H9 (cell line): ENCODE results near the gene TBC1D24. TPM values are rescaled to one million over a fixed set of nuclear protein-coding genes. Genes with fewer than 3 reads are reported as not detected.

ENCODE experiments used
- DNase-seq: peaks from one replicate; pipeline ENCODE4 v3.0.0-alpha.2; 2017
- H2AFZ ChIP-seq: one replicate; pipeline ENCODE4 v1.6.1; 2013; ENCODE audit warnings: mild to moderate bottlenecking, low read length, control low read depth, moderate library complexity
- H2AK5ac ChIP-seq: 2 replicates; pipeline ENCODE4 v1.6.1; 2013; ENCODE audit warnings: low read length, control low read depth, mixed read lengths; ENCODE audit not compliant: insufficient read length
- H2BK120ac ChIP-seq: one replicate; pipeline ENCODE4 v1.6.1; 2013; ENCODE audit warnings: low read depth, mild to moderate bottlenecking, low read length, control low read depth, inconsistent platforms; ENCODE audit not compliant: poor library complexity, severe bottlenecking
- H2BK12ac ChIP-seq: 2 replicates; pipeline ENCODE4 v1.6.1; 2013; ENCODE audit warnings: low read length, control low read depth, mixed read lengths, low read depth; ENCODE audit not compliant: insufficient read length
- H2BK15ac ChIP-seq: 2 replicates; pipeline ENCODE4 v1.6.1; 2013; ENCODE audit warnings: low read depth, low read length, control low read depth
- H2BK20ac ChIP-seq: one replicate; pipeline ENCODE4 v1.6.1; 2013; ENCODE audit warnings: low read depth, mild to moderate bottlenecking, low read length, control low read depth, inconsistent platforms; ENCODE audit not compliant: poor library complexity, severe bottlenecking
- H2BK5ac ChIP-seq: 2 replicates; pipeline ENCODE4 v1.6.1; 2013; ENCODE audit warnings: low read length, control low read depth, mixed read lengths; ENCODE audit not compliant: insufficient read length
- H3K14ac ChIP-seq: 2 replicates; pipeline ENCODE4 v1.6.1; 2013; ENCODE audit warnings: low read length, control low read depth; ENCODE audit not compliant: insufficient read depth
- H3K18ac ChIP-seq: 2 replicates; pipeline ENCODE4 v1.6.1; 2013; ENCODE audit warnings: low read depth, mild to moderate bottlenecking, mixed read lengths, low read length, control low read depth; ENCODE audit not compliant: insufficient read length
- H3K23ac ChIP-seq: 2 replicates; pipeline ENCODE4 v1.6.1; 2013; ENCODE audit warnings: low read length, control low read depth, mixed read lengths, low read depth; ENCODE audit not compliant: insufficient read length
- H3K23me2 ChIP-seq: 2 replicates; pipeline ENCODE4 v1.6.1; 2013; ENCODE audit warnings: low read depth, mild to moderate bottlenecking, mixed read lengths, low read length, control low read depth; ENCODE audit not compliant: insufficient read length, poor library complexity, severe bottlenecking
- H3K27ac ChIP-seq: 2 replicates; pipeline ENCODE4 v1.5.1; 2013; ENCODE audit warnings: low read length, control low read depth, mixed read lengths, low read depth; ENCODE audit not compliant: insufficient read length
- H3K27me3 ChIP-seq: 2 replicates; pipeline ENCODE4 v1.6.1; 2013; ENCODE audit warnings: low read length, control low read depth, inconsistent platforms; ENCODE audit not compliant: insufficient read depth
- H3K4ac ChIP-seq: 2 replicates; pipeline ENCODE4 v1.6.1; 2013; ENCODE audit warnings: low read depth, mild to moderate bottlenecking, control low read depth, inconsistent platforms, low read length, moderate library complexity
- H3K4me1 ChIP-seq: 2 replicates; pipeline ENCODE4 v1.6.1; 2013; ENCODE audit warnings: low read length, control low read depth, inconsistent platforms; ENCODE audit not compliant: insufficient read depth
- H3K4me2 ChIP-seq: 2 replicates; pipeline ENCODE4 v1.6.1; 2013; ENCODE audit warnings: low read length, control low read depth, mixed read lengths; ENCODE audit not compliant: insufficient read length, insufficient read depth
- H3K56ac ChIP-seq: 2 replicates; pipeline ENCODE4 v1.6.1; 2013; ENCODE audit warnings: low read depth, mild to moderate bottlenecking, mixed read lengths, low read length, control low read depth; ENCODE audit not compliant: insufficient read length
- H3K79me1 ChIP-seq: 2 replicates; pipeline ENCODE4 v1.6.1; 2013; ENCODE audit warnings: low read depth, mild to moderate bottlenecking, moderate library complexity, low read length, control low read depth, inconsistent platforms; ENCODE audit not compliant: insufficient read depth, poor library complexity, severe bottlenecking
- H3K79me2 ChIP-seq: 2 replicates; pipeline ENCODE4 v1.6.1; 2013; ENCODE audit warnings: low read length, control low read depth, inconsistent platforms; ENCODE audit not compliant: insufficient read depth
- H3K9ac ChIP-seq: 2 replicates; pipeline ENCODE4 v1.6.1; 2013; ENCODE audit warnings: low read length, control low read depth, mixed read lengths; ENCODE audit not compliant: insufficient read length; ENCODE audit errors: extremely low read depth
- H3K9me3 ChIP-seq: one replicate; pipeline ENCODE4 v1.6.1; 2013; ENCODE audit warnings: low read depth, low read length, inconsistent platforms; ENCODE audit not compliant: control insufficient read depth
- H3T11ph ChIP-seq: one replicate; pipeline ENCODE4 v1.6.1; 2013; ENCODE audit warnings: mild to moderate bottlenecking, low read length, control low read depth, inconsistent platforms
- H4K20me1 ChIP-seq: one replicate; pipeline ENCODE4 v1.6.1; 2013; ENCODE audit not compliant: control insufficient read depth, insufficient read length, insufficient read depth
- H4K5ac ChIP-seq: 2 replicates; pipeline ENCODE4 v1.6.1; 2013; ENCODE audit warnings: low read depth, mild to moderate bottlenecking, mixed read lengths, low read length, control low read depth; ENCODE audit not compliant: insufficient read length
- H4K8ac ChIP-seq: replicated peaks from 2 replicates; pipeline ENCODE4 v1.6.1; 2013; ENCODE audit warnings: low read length, control low read depth, mixed read lengths, low read depth; ENCODE audit not compliant: insufficient read length
- H4K91ac ChIP-seq: 2 replicates; pipeline ENCODE4 v1.6.1; 2013; ENCODE audit warnings: low read depth, mild to moderate bottlenecking, moderate library complexity, mixed read lengths, low read length, control low read depth; ENCODE audit not compliant: insufficient read length
- H3K27ac Mint-ChIP-seq, 3 experiments: 2 replicates in 2 of 3; 3 replicates in 1 of 3; pipeline ENCODE4 v1.8.0; 2020 to 2021; ENCODE audit warnings: mixed read lengths in 3 of 3, mild to moderate bottlenecking in 1 of 3, moderate library complexity in 1 of 3
- H3K27me3 Mint-ChIP-seq: 2 replicates; pipeline ENCODE4 v1.8.0; 2021; ENCODE audit warnings: low read depth, mild to moderate bottlenecking, moderate library complexity, mixed read lengths
- H3K36me3 Mint-ChIP-seq, 3 experiments: 2 replicates in 2 of 3; 3 replicates in 1 of 3; pipeline ENCODE4 v1.8.0; 2020 to 2021; ENCODE audit warnings: low read depth in 3 of 3, mixed read lengths in 3 of 3; ENCODE audit not compliant: insufficient read depth in 1 of 3
- H3K4me1 Mint-ChIP-seq, 2 experiments: 2 replicates each; pipeline ENCODE4 v1.8.0; 2020; ENCODE audit warnings: mixed read lengths in 2 of 2
- H3K4me3 Mint-ChIP-seq, 2 experiments: 2 replicates in 1 of 2; 3 replicates in 1 of 2; pipeline ENCODE4 v1.8.0; 2020 to 2021; ENCODE audit warnings: mild to moderate bottlenecking in 2 of 2, mixed read lengths in 2 of 2, moderate library complexity in 1 of 2
- H3K9me3 Mint-ChIP-seq, 2 experiments: 2 replicates in 1 of 2; 3 replicates in 1 of 2; pipeline ENCODE4 v1.8.0; 2020; ENCODE audit warnings: mild to moderate bottlenecking in 2 of 2, mixed read lengths in 2 of 2, moderate library complexity in 1 of 2
- WGBS: extraction: QIAGEN DNeasy Blood & Tissue Kit; methylation state at CpG from one replicate; pipeline ENCODE4 v1.1.7; 2013; ENCODE audit warnings: missing lambda C conversion rate, low lambda C conversion rate, mixed read lengths; ENCODE audit not compliant: insufficient read length; ENCODE audit errors: extremely low coverage; 5-methylcytosine and 5-hydroxymethylcytosine counted together
- total RNA-seq: library from RNA; stranded (reverse); gene quantifications from 2 replicates; pipeline ENCODE4 v1.2.1, GENCODE V29; 2021
- TF ChIP-seq, protein P1 (sequence below): fragments of 200-600 bp; sonication (generic); conservative IDR thresholded peaks from 3 replicates; pipeline ENCODE4 v1.8.0; 2021; ENCODE audit warnings: antibody characterized with exemption, mild to moderate bottlenecking

TBC1D24 gene
- total RNA-seq, 1 experiment from 2014 or later = 19.0 TPM

GRCh38 chr16:2523801-2524231 lies 48.9 kb downstream of the TBC1D24 start:
- Histone ChIP-seq H3K56ac (no peak overlapping the region), H3K9me3 (no peaks in the 10 kb centered on the region), H4K20me1 (no peaks in the 10 kb centered on the region), H3K79me1 (peaks cover 2% of the 10 kb centered on the region), H2BK5ac (no peak overlapping the region), H2AK5ac (no peak overlapping the region), H3K14ac (no peak overlapping the region), H4K8ac (no peak overlapping the region), H3K4ac (no peak overlapping the region), H3K27me3 (no peaks in the 10 kb centered on the region), H2BK15ac (no peak overlapping the region), H2BK120ac (no peak overlapping the region), H4K91ac (no peak overlapping the region), H2BK12ac (no peak overlapping the region), H3K23me2 (peaks cover 4% of the 10 kb centered on the region), H3K79me2 (no peaks in the 10 kb centered on the region), H3K9ac (no peak overlapping the region), H2AFZ (no peak overlapping the region), H3K23ac (no peak overlapping the region), H3K18ac (no peak overlapping the region), H3T11ph (no peak overlapping the region), H3K4me2 (no peak overlapping the region), H3K27ac (no peak overlapping the region), H2BK20ac (no peak overlapping the region), H3K4me1 (no peaks in the 10 kb centered on the region), H4K5ac (no peak overlapping the region)
- H3K4me1 Mint-ChIP-seq = peaks cover 8 to 16% of the 10 kb centered on the region in 2 experiments
- H3K9me3 Mint-ChIP-seq = no peaks in the 10 kb centered on the region
- H3K27ac Mint-ChIP-seq = peak overlapping the region in 2 of 3 experiments; percentile 38 to 97; a peak in 1 of 7 replicates
- WGBS = no CpG with 5 or more reads among the region's 6 CpGs
- TF ChIP-seq, protein P1, sequence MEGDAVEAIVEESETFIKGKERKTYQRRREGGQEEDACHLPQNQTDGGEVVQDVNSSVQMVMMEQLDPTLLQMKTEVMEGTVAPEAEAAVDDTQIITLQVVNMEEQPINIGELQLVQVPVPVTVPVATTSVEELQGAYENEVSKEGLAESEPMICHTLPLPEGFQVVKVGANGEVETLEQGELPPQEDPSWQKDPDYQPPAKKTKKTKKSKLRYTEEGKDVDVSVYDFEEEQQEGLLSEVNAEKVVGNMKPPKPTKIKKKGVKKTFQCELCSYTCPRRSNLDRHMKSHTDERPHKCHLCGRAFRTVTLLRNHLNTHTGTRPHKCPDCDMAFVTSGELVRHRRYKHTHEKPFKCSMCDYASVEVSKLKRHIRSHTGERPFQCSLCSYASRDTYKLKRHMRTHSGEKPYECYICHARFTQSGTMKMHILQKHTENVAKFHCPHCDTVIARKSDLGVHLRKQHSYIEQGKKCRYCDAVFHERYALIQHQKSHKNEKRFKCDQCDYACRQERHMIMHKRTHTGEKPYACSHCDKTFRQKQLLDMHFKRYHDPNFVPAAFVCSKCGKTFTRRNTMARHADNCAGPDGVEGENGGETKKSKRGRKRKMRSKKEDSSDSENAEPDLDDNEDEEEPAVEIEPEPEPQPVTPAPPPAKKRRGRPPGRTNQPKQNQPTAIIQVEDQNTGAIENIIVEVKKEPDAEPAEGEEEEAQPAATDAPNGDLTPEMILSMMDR = no peak
- DNase-seq = peak; percentile 21
- no peaks in the 10 kb centered on the region; the same call in 1 of the 2 replicates for H3K27me3 Mint-ChIP-seq
- H3K4me3 Mint-ChIP-seq = no peak overlapping the region
- H3K36me3 Mint-ChIP-seq = peaks cover 6 to 47% (median 29%) of the 10 kb centered on the region in 3 experiments; a peak in 6 of 7 replicates
